Suprapubic skin (tissue), 4 donors: ENCODE measurements around the gene FDXR. TPM values are rescaled to one million over a fixed set of nuclear protein-coding genes. Genes with fewer than 3 reads are reported as not detected.

Experiments used
- DNase-seq, 2 donors: peaks; one replicate each; pipeline ENCODE4 v3.0.0-alpha.2; 2019; ENCODE audit warnings: low spot score in 2 of 2
- H3K27ac ChIP-seq: fragments of 200-600 bp; sonication (generic); one replicate; pipeline ENCODE4 v1.5.1; 2019
- H3K27me3 ChIP-seq: fragments of 200-600 bp; sonication (generic); one replicate; pipeline ENCODE4 v1.5.1; 2019
- H3K36me3 ChIP-seq: fragments of 200-600 bp; sonication (generic); one replicate; pipeline ENCODE4 v1.5.1; 2019
- H3K4me1 ChIP-seq: fragments of 200-600 bp; sonication (generic); one replicate; pipeline ENCODE4 v1.5.1; 2019
- H3K4me3 ChIP-seq: fragments of 200-600 bp; sonication (generic); one replicate; pipeline ENCODE4 v1.5.1; 2019; ENCODE audit warnings: mild to moderate bottlenecking
- H3K9me3 ChIP-seq: fragments of 200-600 bp; sonication (generic); one replicate; pipeline ENCODE4 v1.5.1; 2019
- EP300 ChIP-seq: sonication (generic); formaldehyde crosslinking; IDR thresholded peaks from one replicate; pipeline ENCODE4 v1.6.1; 2017; ENCODE audit warnings: antibody characterized with exemption
- POLR2A ChIP-seq, 2 donors: fragments of 450-650 bp; IDR thresholded peaks; one replicate each; pipeline ENCODE4 v1.6.1; 2017; ENCODE audit warnings: antibody characterized with exemption in 2 of 2, mild to moderate bottlenecking in 2 of 2, moderate library complexity in 2 of 2
- POLR2AphosphoS5 ChIP-seq, 3 donors: sonication (generic); formaldehyde crosslinking; IDR thresholded peaks; one replicate each; pipeline ENCODE4 v1.6.1; 2017; ENCODE audit warnings: antibody characterized with exemption in 3 of 3
- WGBS: methylation state at CpG from one replicate; pipeline ENCODE4 v1.1.5; 2018; 5-methylcytosine and 5-hydroxymethylcytosine counted together
- total RNA-seq, 4 donors: library from RNA; depleted of rRNA; stranded (reverse); fragments of >200 nt; gene quantifications; one replicate each; pipeline ENCODE4 v1.1.0, GENCODE V29; 2016
- TF ChIP-seq, protein P1 (sequence below), 2 donors: fragments of 200-600 bp in 1 of 2; fragments of 450-650 bp in 1 of 2; sonication (generic) in 1 of 2; IDR thresholded peaks; one replicate each; pipeline ENCODE4 v1.5.1; 2016 to 2019; ENCODE audit warnings: antibody characterized with exemption in 2 of 2, mild to moderate bottlenecking in 1 of 2, moderate library complexity in 1 of 2

Gene FDXR
- total RNA-seq, 4 donors from 2014 or later = 19.1 to 34.1 (median 24.7) TPM

DNA sequence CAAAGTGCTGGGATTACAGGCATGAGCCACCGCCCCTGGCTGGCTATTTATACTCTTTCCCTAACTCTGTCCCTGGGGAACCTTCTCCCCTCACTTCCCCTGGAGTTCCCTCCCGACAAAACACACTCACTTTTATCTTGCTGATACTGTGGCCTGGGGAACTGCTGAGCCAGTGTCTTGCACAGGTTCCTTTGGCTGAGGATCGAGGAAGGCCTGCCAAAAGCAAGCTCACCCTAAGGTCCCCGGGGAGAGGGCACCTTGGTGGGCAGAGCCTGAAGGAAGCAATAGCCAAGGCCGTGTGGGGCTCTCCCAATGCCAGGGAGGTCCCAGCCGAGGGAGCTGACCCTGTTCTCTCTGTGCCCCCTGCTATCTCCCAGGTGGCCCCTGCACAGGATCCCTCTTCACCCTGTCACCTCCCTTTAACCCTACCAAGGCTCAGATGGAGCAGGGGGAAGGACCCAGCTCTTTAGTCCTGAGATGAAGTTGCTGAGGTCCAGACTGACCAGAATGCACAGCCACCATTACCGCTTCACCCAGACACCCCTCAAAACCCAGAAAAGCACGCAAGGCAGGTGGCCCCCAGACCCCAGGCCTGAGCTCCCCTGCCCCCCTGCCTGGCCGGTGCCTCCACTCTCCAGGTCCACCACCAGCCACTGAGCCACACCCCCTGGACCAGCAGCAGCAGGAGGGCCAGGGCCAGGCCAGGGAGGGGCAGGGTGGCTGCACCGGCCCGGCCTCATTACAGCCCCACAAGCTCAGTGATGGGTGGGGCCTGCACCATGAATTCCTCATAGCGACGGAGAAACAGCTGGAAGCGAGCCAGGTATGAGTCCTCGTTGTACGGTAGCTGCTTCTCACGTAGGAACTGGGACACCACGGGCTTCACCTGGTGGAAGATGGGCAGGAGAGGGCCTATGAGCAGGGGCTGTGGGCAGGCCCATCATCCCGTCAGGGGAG is 5.1 kb upstream of the FDXR start:
- Histone ChIP-seq H3K4me1 (peaks cover 19% of the 10 kb centered on the region), H3K9me3 (no peaks in the 10 kb centered on the region), H3K4me3 (no peak overlapping the region), H3K27me3 (peaks cover 6% of the 10 kb centered on the region), H3K27ac (no peak overlapping the region), H3K36me3 (no peaks in the 10 kb centered on the region)
- WGBS = 39% methylated on average over 6 of the region's 19 CpGs
- TF ChIP-seq, protein P1, sequence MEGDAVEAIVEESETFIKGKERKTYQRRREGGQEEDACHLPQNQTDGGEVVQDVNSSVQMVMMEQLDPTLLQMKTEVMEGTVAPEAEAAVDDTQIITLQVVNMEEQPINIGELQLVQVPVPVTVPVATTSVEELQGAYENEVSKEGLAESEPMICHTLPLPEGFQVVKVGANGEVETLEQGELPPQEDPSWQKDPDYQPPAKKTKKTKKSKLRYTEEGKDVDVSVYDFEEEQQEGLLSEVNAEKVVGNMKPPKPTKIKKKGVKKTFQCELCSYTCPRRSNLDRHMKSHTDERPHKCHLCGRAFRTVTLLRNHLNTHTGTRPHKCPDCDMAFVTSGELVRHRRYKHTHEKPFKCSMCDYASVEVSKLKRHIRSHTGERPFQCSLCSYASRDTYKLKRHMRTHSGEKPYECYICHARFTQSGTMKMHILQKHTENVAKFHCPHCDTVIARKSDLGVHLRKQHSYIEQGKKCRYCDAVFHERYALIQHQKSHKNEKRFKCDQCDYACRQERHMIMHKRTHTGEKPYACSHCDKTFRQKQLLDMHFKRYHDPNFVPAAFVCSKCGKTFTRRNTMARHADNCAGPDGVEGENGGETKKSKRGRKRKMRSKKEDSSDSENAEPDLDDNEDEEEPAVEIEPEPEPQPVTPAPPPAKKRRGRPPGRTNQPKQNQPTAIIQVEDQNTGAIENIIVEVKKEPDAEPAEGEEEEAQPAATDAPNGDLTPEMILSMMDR (IDR thresholded peaks at IDR 0.05) = no peak
- TF ChIP-seq POLR2AphosphoS5 (IDR thresholded peaks at IDR 0.05) = no peak
- no peak for TF ChIP-seq EP300
- TF ChIP-seq POLR2A (IDR thresholded peaks at IDR 0.05) = no peak
- DNase-seq = peak in 1 of 2 donors; percentile 70

DNA sequence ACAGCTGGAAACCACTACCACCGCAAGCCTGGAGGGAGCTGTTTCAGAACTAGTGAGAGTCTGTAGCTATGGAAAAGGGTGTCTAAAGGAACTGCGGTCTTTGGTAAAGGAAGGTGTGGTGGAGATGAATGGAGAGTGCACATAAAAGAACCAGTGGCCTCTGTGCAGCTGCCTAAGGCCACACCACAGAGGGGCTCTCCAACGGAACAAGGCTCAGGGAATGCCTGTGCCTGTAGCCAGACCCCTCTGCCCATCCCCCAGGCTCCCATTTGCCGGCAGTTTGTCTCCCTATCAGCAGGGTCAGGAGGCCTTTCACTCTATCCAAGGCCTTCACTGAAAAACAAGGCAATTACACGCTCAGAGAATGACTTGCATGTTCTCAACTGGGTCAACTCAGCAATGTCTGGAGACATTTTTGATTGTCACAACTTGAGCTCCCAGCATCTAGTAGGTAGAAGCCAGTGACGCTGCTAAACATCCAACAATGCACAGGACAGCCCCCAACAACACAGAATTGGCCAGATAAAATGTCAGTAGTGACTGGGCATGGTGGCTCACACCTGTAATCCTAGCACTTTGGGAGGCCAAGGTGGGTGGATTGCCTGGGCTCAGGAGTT is 3.3 kb upstream of the FDXR start:
- Histone ChIP-seq H3K27ac (no peak overlapping the region), H3K9me3 (no peaks in the 10 kb centered on the region), H3K4me3 (no peak overlapping the region), H3K27me3 (no peaks in the 10 kb centered on the region), H3K4me1 (peaks cover 34% of the 10 kb centered on the region), H3K36me3 (no peaks in the 10 kb centered on the region)
- no peak for DNase-seq
- no peak for TF ChIP-seq EP300
- TF ChIP-seq, protein P1 (IDR thresholded peaks at IDR 0.05) = no peak
- 70% methylated on average over 4 of the region's 6 CpGs for WGBS

DNA sequence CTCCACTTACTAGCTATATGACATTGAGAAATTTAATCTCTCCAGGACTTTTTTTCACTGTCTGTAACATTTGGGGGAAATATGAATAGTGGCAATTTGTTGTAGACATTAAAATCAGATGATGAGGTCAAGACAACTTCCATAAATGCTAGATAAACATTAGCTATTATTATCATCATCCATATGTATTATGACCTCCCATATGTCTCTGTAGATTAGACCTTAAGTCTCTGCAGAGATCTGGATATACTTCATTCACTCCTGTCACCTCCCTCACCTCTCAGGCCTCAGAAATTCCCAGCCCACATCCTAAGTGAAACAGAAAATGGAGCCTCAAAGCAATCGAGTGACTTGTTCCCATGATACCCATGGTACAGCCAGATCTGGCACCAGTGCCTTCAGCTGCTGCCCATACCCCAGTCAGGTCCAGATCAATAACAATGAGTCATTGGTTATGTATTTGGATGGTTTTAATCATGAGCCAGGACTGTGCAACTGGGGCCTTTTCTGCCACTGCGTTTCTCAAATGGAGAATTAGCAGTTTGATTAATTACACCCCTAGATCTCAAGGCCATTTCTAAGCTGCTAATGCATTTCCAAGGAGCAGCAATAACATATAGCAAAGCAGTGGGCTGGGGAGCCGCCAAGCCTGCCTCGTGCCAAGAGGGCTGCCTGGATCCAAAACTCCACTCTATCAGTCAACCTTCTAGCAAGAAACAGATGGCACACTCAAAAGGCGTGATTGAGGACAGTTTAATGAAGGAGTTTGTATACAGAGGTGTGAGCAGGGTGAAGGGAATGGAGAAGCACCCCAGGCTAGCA is 2.6 kb upstream of the FDXR start:
- no peaks in the 10 kb centered on the region for H3K9me3 ChIP-seq
- no peak overlapping the region for H3K4me3 ChIP-seq
- TF ChIP-seq POLR2AphosphoS5 (IDR thresholded peaks at IDR 0.05) (no peak), EP300 (no peak), POLR2A (IDR thresholded peaks at IDR 0.05) (no peak)
- TF ChIP-seq, protein P1 (IDR thresholded peaks at IDR 0.05) = no peak
- no peak for DNase-seq
- no peaks in the 10 kb centered on the region for H3K36me3 ChIP-seq
- H3K4me1 ChIP-seq = peaks cover 34% of the 10 kb centered on the region
- 63% methylated on average over 5 of the region's 5 CpGs for WGBS
- no peaks in the 10 kb centered on the region for H3K27me3 ChIP-seq
- H3K27ac ChIP-seq = no peak overlapping the region

GRCh38 chr17:74874615-74875037 is 1.8 kb upstream of the FDXR start:
- no peaks in the 10 kb centered on the region for H3K27me3 ChIP-seq
- H3K27ac ChIP-seq = no peak overlapping the region
- H3K36me3 ChIP-seq = no peaks in the 10 kb centered on the region
- no peaks in the 10 kb centered on the region for H3K9me3 ChIP-seq
- TF ChIP-seq POLR2A (IDR thresholded peaks at IDR 0.05) = no peak
- TF ChIP-seq, protein P1 (IDR thresholded peaks at IDR 0.05) = no peak
- TF ChIP-seq POLR2AphosphoS5 (IDR thresholded peaks at IDR 0.05) = no peak
- TF ChIP-seq EP300 = no peak
- WGBS = 98% methylated on average over 5 of the region's 5 CpGs
- H3K4me3 ChIP-seq = no peak overlapping the region
- DNase-seq = no peak
- peaks cover 34% of the 10 kb centered on the region for H3K4me1 ChIP-seq
